Neural cell (in vitro differentiated cells): Measurements from ENCODE around the gene IRF1.

Experiments
- MXI1 ChIP-seq: fragments of 450-650 bp; conservative IDR thresholded peaks from 2 replicates; pipeline ENCODE4 v1.6.1; 2014; ENCODE audit warnings: antibody characterized with exemption, mild to moderate bottlenecking; ENCODE audit not compliant: poor library complexity, severe bottlenecking
- TF ChIP-seq, protein P1 (sequence below): IDR thresholded peaks from 2 replicates; pipeline ENCODE4 v1.6.1; 2012; ENCODE audit warnings: borderline replicate concordance
- TF ChIP-seq, protein P2 (sequence below): fragments of 450-650 bp; IDR thresholded peaks from 2 replicates; pipeline ENCODE4 v1.5.1; 2014; ENCODE audit warnings: antibody characterized with exemption, mild to moderate bottlenecking, moderate library complexity; ENCODE audit not compliant: poor library complexity, severe bottlenecking

GRCh38 chr5:132438917-132439316 lies 51.7 kb downstream of the IRF1 start:
- TF ChIP-seq, protein P1, sequence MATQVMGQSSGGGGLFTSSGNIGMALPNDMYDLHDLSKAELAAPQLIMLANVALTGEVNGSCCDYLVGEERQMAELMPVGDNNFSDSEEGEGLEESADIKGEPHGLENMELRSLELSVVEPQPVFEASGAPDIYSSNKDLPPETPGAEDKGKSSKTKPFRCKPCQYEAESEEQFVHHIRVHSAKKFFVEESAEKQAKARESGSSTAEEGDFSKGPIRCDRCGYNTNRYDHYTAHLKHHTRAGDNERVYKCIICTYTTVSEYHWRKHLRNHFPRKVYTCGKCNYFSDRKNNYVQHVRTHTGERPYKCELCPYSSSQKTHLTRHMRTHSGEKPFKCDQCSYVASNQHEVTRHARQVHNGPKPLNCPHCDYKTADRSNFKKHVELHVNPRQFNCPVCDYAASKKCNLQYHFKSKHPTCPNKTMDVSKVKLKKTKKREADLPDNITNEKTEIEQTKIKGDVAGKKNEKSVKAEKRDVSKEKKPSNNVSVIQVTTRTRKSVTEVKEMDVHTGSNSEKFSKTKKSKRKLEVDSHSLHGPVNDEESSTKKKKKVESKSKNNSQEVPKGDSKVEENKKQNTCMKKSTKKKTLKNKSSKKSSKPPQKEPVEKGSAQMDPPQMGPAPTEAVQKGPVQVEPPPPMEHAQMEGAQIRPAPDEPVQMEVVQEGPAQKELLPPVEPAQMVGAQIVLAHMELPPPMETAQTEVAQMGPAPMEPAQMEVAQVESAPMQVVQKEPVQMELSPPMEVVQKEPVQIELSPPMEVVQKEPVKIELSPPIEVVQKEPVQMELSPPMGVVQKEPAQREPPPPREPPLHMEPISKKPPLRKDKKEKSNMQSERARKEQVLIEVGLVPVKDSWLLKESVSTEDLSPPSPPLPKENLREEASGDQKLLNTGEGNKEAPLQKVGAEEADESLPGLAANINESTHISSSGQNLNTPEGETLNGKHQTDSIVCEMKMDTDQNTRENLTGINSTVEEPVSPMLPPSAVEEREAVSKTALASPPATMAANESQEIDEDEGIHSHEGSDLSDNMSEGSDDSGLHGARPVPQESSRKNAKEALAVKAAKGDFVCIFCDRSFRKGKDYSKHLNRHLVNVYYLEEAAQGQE = no peak
- TF ChIP-seq, protein P2, sequence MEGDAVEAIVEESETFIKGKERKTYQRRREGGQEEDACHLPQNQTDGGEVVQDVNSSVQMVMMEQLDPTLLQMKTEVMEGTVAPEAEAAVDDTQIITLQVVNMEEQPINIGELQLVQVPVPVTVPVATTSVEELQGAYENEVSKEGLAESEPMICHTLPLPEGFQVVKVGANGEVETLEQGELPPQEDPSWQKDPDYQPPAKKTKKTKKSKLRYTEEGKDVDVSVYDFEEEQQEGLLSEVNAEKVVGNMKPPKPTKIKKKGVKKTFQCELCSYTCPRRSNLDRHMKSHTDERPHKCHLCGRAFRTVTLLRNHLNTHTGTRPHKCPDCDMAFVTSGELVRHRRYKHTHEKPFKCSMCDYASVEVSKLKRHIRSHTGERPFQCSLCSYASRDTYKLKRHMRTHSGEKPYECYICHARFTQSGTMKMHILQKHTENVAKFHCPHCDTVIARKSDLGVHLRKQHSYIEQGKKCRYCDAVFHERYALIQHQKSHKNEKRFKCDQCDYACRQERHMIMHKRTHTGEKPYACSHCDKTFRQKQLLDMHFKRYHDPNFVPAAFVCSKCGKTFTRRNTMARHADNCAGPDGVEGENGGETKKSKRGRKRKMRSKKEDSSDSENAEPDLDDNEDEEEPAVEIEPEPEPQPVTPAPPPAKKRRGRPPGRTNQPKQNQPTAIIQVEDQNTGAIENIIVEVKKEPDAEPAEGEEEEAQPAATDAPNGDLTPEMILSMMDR = no peak
- TF ChIP-seq MXI1 = no peak
